AG09309 (cell line): ENCODE results near the gene CTNND2.

Experiments
- DNase-seq: peaks from one replicate; pipeline ENCODE4 v3.0.0-alpha.2; 2010; ENCODE audit warnings: low read depth
- H3K4me3 ChIP-seq: 2 replicates; pipeline ENCODE4 v1.5.1; 2011; ENCODE audit warnings: mild to moderate bottlenecking, low read depth, low read length, moderate library complexity; ENCODE audit not compliant: control insufficient read depth
- CTCF ChIP-seq: IDR thresholded peaks from 2 replicates; pipeline ENCODE4 v1.5.1; 2011; ENCODE audit warnings: mild to moderate bottlenecking, low read depth, low read length, inconsistent platforms; ENCODE audit not compliant: insufficient read depth, control insufficient read depth; ENCODE audit errors: missing control alignments

CTNND2 gene

DNA sequence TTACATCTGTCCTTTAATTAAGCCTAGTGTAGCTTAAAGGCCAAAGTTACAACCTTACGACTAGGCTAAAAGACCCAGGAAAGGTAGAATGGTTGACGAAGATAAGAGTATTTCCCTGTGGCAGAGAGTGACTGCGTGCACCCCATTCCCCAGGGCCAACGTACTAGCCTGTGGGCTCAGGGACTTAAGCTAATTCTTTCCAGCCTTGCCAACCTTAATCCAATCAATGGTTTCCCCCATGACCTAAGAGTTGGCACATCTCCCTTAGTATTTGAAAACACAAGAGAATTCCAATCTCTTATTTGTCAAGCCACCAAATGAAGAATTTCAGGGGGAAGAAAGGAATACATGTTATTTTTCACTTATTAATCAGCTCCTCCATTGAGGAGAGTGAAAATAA is 16.0 kb downstream of the CTNND2 start:
- no peak for DNase-seq
- no peak for TF ChIP-seq CTCF
- no peak overlapping the region for H3K4me3 ChIP-seq

DNA sequence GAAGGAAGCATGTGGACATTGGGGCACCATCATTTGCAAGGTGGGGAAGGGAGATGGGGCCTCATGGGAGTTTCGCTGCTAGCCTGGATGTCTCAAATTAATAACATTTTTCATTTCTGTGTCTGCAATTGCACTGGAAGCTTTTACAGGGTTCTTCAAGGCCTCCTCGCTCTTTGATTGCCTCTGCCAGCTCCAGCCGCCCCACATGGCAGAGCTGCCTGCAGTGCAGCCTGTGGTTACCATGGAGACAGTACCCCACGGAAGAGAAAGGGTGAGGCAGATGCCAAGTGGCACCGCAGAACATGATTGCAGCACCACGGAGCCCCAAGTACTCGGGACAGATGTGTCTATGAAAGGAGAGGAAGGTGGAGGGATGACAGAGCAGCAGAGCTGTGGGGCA is 25.4 kb downstream of the CTNND2 start:
- no peak overlapping the region for H3K4me3 ChIP-seq
- TF ChIP-seq CTCF, result no peak
- DNase-seq, result no peak

DNA sequence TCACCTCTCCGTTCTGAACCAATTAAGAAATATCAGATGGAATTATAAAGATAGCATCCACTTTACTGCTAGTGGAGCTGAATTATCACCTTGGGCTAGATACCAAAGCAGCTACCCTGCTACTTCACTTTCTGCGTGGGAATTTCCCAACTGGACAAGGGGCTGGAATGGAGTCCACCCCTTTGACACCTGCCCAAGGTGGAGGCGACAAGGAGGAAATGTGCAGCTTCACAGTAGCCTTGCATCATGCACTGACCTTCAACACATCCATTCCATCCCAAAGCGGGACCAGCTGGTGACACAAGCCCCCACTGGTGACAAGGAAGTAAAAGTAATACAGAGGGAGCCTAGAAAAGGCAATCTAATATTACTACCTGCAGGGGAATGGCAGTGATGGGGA is 30.7 kb downstream of the CTNND2 start:
- no peak for TF ChIP-seq CTCF
- no peak for DNase-seq
- no peak overlapping the region for H3K4me3 ChIP-seq

DNA sequence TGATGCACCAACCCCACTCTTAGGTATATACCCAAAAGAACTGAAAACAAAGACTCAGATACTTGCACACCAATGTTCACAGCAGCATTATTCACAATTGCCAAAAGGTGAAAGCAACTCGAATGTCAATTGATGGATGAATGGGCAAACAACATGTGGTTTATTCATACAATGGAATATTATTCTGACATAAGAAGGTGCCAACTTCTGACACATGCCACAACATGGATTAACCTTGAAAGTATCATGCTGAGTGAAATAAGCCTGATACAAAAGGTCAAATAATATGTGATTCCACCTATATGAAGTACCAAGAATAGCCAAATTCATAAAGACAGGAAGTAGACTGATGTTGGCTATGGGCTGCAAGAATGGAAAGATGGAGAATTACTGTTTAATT is 35.0 kb downstream of the CTNND2 start:
- TF ChIP-seq CTCF, result no peak
- no peak overlapping the region for H3K4me3 ChIP-seq
- DNase-seq, result no peak

GRCh38 chr5:11863911-11864310 is 40.3 kb downstream of the CTNND2 start:
- TF ChIP-seq CTCF, result no peak
- no peak overlapping the region for H3K4me3 ChIP-seq
- no peak for DNase-seq

DNA sequence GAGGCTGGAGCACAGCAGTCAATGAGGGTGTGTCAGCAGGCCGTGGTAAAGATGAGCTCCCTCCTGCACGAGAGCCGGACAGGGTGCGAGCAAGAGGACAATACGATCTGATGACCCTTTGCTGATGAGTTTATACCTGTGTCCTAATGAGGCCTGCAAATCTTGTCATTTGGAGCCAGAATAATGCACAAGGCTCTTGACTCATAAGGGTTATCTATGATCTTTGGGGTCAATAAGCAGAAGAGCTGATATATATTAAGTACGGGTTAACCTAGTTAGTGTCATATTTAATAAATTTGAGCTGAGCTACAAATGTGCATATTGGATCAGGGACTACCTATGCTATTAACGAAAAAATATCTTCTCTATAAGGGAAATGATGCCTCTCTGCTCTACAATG is 46.9 kb downstream of the CTNND2 start:
- TF ChIP-seq CTCF, result no peak
- H3K4me3 ChIP-seq, result no peak overlapping the region
- DNase-seq, result no peak

GRCh38 chr5:11854936-11855335 is 49.3 kb downstream of the CTNND2 start:
- no peak for DNase-seq
- no peak for TF ChIP-seq CTCF

More at GRCh38 chr5:11854936-11855335, 49.3 kb downstream of the CTNND2 start:
- H3K4me3 ChIP-seq, result no peak overlapping the region
